RPMI7951 (cell line): ENCODE data around the gene CEACAM16. TPM values are rescaled to one million over a fixed set of nuclear protein-coding genes. Genes with fewer than 3 reads are reported as not detected.

Experiments
- DNase-seq: peaks from one replicate; pipeline ENCODE4 v3.0.0-alpha.2; 2012; ENCODE audit warnings: low read depth
- total RNA-seq: library from RNA; depleted of rRNA; stranded (reverse); fragments of >200 nt; shearing (Covaris generic); gene quantifications from 2 replicates; pipeline ENCODE4 v1.2.3, GENCODE V29; 2014

The CEACAM16 gene
- total RNA-seq, 1 experiment from 2014 or later, result not detected

DNA sequence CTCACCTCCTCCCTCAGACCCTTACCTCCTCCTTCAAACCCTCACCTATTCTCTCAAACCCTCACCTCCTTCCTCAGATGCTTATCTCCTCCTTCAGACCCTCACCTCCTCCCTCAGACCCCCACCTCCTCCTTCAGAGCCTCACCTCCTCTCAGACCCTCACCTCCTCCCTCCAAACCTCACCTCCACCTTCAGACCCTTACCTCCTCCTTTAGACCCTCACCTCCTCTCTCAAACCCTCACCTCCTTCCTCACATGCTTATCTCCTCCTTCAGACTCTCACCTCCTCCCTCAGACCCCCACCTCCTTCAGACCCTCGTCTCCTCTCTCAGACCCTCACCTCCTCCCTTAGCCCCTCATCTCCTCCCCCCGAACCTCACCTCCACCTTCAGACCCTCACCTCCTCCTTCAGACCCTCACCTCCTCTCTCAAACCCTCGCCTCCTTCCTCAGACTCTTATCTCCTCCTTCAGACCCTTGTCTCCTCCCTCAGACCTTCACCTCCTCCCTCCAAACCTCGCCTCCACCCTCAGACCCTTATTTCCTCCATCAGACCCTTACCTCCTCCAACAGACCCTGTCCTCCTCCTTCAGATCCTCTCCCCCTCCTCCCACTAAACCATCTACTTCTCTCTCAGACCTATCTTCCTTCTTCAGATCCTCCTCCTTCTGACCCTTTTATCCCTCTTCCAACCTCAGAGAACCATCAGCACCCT, 47.1 kb downstream of the CEACAM16 start:
- no peak for DNase-seq

- no peak for DNase-seq
These were observed 47.6 kb downstream of the CEACAM16 start for GRCh38 chr19:44746616-44746945.

GRCh38 chr19:44746946-44747738, 48.2 kb downstream of the CEACAM16 start:
- DNase-seq, result peak; percentile 98

DNA sequence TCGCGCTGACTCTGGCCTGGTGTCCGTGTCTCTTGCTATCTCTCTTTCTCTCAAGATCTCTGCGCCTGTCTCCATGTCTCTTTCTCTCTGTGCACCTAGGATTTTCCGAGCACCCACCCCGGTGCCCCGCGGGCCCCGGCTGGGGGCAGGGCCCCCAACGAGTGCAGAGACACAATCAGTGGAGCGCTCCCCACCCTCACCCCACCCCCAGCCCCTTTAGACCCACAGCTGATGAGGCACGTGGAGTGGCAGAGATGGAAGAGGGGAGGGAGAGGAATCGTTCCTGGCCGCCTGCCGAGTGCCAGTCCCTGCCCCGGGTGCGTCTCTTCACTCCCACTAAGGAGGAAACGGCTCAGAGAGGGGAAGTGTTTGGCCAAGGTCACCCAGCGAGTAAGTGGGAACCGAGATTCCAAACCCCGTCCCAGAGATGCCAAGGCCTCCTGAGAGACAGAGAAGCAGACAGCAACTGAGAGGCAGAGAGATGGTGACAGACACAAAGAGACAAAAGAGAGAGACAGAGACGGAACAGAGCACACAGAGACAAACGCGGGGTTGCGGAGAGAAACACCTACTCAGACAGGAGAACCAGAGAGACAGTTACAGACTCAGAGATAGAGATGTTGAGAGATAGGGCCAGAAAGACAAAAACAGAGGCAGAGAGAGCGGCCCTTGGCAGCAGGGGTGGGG, 48.9 kb downstream of the CEACAM16 start:
- DNase-seq, result peak; percentile 84

- DNase-seq, result peak; percentile 90
These were observed 49.7 kb downstream of the CEACAM16 start, which contains the start of gene BCL3 for GRCh38 chr19:44748426-44749254. BCL3 (plus strand) TSS chr19:44748708; CDS start chr19:44748791, 83 bp downstream.

GRCh38 chr19:44749292-44749691, 50.3 kb downstream of the CEACAM16 start:
- DNase-seq, result no peak

DNA sequence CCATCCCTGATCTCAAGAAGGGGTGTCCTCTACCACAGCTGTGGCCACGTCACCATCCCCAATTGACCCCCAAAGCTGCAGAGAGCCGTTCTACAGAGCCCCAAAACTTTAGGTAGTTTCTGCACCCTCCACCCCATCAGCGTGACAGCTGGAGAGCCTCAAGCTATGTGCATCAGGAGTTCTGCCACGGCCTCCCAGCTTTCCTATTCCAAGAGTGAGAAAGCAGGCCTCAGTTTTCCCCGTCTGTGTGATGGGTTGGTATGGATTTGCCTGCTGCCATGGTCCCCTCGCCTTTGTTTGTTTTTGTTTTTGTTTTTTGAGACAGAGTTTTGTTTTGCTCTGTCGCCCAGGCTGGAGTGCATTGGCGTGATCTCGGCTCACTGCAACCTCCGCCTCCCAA, 51.0 kb downstream of the CEACAM16 start:
- no peak for DNase-seq

DNA sequence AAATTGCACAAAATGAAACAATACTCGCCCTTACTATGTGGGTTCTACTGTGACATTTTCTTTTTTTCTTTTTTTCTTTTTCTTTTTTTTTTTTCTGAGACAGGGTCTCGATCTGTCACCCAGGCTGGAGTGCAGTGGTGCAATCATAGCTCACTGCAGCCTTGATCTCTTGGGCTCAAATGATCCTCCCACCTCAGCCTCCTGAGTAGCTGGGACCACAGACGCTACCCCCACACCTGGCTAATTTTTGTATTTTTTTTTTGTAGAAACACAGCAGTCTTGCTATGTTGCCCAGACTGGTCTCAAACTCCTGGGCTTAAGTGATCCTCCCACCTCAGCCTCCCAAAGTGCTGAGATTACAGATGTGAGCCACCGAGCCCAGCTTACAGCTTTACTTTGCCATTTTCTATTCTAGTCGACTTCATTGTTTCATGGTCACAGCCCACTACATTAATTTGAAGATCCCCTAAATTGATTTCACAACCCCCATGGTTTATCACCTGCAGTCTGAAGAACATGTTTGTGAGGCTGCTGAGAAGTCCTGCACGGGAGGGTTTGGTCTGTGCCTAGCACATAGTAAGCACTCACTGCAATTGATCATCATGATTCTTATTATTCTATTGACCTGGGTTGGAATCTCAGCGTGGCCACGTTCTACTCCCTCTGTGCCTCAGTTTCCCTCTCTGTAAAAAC, 53.3 kb downstream of the CEACAM16 start:
- no peak for DNase-seq

GRCh38 chr19:44752816-44753625, 54.1 kb downstream of the CEACAM16 start:
- DNase-seq, result peak; percentile 99

GRCh38 chr19:44753626-44753931, 54.6 kb downstream of the CEACAM16 start:
- no peak for DNase-seq

DNA sequence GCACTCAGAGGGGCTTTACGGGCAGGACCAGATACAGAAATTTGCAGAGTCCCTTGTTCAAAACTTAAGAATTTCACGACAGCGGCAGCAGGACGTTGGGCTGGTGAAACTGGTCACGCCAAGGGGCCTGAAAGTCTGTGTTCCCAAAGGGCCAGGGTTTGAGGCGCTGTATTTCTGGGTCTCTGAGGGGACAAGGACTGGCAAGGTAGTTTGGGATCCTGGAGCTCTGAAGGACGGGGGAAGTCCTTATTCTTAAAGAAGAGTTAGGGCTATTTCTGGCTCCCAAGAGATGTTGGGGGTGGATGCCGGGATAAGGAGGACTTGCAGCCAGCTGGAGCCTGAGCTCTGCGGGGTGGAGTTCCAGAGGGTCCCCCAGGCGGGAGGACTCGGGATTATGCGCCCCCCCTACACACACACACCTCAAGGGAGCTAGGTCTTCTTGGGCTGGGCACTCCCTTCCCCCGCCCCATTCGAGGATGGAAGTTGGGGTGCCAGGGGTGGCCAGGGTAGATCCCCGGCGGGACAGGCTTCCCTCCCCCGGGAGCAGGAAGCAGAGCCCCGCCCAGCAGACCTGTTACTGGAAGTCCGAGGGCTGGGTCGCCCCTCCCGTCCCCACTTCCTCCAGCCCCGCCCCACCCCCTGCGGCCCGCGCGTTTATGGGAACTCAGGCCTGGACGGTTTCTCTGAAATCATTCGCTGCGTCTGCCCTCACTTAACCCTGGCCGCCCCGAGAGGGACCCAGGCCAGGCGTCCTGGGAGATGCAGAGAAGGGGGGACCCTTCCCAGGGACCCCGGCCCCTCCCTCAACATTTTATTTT, 55.2 kb downstream of the CEACAM16 start:
- DNase-seq, result peak; percentile 92

DNA sequence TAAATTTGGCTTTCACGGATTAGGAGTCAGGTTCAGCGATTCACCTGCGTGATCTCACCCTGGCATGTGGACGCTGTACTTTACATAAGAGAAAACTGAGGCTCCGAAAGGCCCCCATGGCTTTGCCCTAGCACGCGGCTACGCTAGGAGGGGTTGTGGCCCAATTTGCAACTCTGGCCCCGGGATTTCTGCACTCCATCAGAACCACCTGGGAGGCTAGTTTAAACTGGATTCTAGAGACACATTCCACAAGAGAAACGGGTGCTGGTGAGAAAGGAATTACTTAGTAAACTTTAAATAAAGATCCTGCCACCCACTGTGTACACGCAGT, 55.8 kb downstream of the CEACAM16 start:
- DNase-seq, result no peak

DNA sequence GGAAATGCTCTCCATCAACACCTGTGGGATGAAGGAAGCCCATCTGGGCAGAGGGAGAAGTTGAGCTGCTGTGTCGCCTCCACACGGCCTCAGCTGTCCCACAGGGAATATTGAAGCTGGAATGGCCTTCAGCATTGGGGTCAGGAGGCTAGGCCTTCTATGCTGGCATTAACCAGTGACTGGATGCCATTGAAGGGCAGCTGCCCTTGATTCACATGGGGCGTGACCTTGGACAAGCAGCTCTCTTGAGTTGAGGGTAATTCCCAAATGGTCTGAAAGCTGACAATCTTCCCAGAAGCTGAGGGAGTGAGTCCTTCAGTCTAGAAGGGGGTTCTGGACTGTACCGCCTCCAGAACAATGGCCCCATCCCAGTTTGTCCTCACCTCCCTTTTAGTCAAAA, 56.3 kb downstream of the CEACAM16 start:
- DNase-seq, result no peak

DNA sequence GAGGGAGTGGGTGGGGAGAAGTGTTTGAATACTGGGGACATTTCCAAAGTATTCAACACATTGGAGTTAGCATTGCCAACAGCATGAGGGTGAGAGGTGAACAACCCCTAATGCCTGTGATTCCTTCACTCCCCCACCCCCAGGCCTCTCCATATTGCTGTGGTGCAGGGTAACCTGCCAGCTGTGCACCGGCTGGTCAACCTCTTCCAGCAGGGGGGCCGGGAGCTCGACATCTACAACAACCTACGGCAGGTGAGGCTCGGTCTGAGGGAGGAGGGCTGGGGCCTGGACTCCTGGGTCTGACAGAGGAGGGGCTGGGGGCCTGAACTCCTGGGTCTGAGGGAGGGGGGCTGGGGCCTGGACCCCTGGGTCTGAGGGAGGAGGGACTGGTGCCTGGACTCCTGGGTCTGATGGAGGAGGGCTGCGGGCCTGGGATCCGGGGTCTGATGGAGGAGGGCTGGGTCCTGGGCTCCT, 57.2 kb downstream of the CEACAM16 start:
- no peak for DNase-seq

- no peak for DNase-seq
These were observed 58.2 kb downstream of the CEACAM16 start for GRCh38 chr19:44757057-44757734.

GRCh38 chr19:44757735-44758505, 59.0 kb downstream of the CEACAM16 start:
- DNase-seq, result no peak

GRCh38 chr19:44758596-44758995, 59.6 kb downstream of the CEACAM16 start:
- no peak for DNase-seq
